K562 (cell line): ENCODE measurements around the gene NPAS3.

ENCODE experiments used
- CC2D1A ChIP-seq: fragments of 450-650 bp; IDR thresholded peaks from 2 replicates; pipeline ENCODE4 v1.6.1; 2017; ENCODE audit warnings: mild to moderate bottlenecking
- CREB1 ChIP-seq, 2 experiments: sonication (generic) in 1 of 2; formaldehyde crosslinking in 1 of 2; IDR thresholded peaks; 2 replicates each; pipeline versions ENCODE4 v1.6.1 to v1.8.0; 2012 to 2022; ENCODE audit warnings: inconsistent platforms in 1 of 2, mild to moderate bottlenecking in 1 of 2, missing genetic modification reagents in 1 of 2, moderate library complexity in 1 of 2
- HDAC2 ChIP-seq: fragments of 450-650 bp; IDR thresholded peaks from 2 replicates; pipeline ENCODE4 v1.6.1; 2016; ENCODE audit warnings: mild to moderate bottlenecking
- KDM1A ChIP-seq, 2 experiments: fragments of 450-650 bp; IDR thresholded peaks; 2 replicates each; pipeline ENCODE4 v1.6.1; 2016; ENCODE audit warnings: mild to moderate bottlenecking in 2 of 2
- NR2F6 ChIP-seq: fragments of 450-650 bp; formaldehyde crosslinking; IDR thresholded peaks from 2 replicates; pipeline ENCODE4 v1.4.0; 2020; ENCODE audit warnings: mild to moderate bottlenecking
- POLR2A ChIP-seq: fragments of 450-650 bp; conservative IDR thresholded peaks from 2 replicates; pipeline ENCODE4 v1.6.1; 2016
- SETDB1 ChIP-seq: IDR thresholded peaks from one replicate; pipeline ENCODE4 v1.6.1; 2012; ENCODE audit warnings: low read length, control low read depth, inconsistent platforms
- SP1 ChIP-seq: sonication (generic); formaldehyde crosslinking; IDR thresholded peaks from 2 replicates; pipeline ENCODE4 v1.8.1; 2022; ENCODE audit warnings: mild to moderate bottlenecking, missing genetic modification reagents
- ZFP36 ChIP-seq: fragments of 150-350 bp; IDR thresholded peaks from 2 replicates; pipeline ENCODE4 v1.6.1; 2018; ENCODE audit warnings: low read length, low read depth; ENCODE audit not compliant: partially characterized antibody
- TF ChIP-seq, protein P1 (sequence below): sonication (generic); formaldehyde crosslinking; IDR thresholded peaks from 2 replicates; pipeline ENCODE4 v1.8.0; 2022; ENCODE audit warnings: mild to moderate bottlenecking, missing genetic modification reagents
- TF ChIP-seq, protein P2 (sequence below), 3 experiments: IDR thresholded peaks in 2 of 3; conservative IDR thresholded peaks in 1 of 3; 2 replicates each; pipeline ENCODE4 v1.5.1; 2011 to 2012; ENCODE audit warnings: low read length in 3 of 3, mild to moderate bottlenecking in 3 of 3, control low read depth in 2 of 3, improper control_type of control experiment in 1 of 3, inconsistent platforms in 1 of 3, low read depth in 1 of 3, mixed read lengths in 1 of 3, moderate library complexity in 1 of 3; ENCODE audit not compliant: insufficient read depth in 2 of 3
- TF ChIP-seq, protein P3 (sequence below), 2 experiments: fragments of 450-650 bp in 1 of 2; IDR thresholded peaks; 2 replicates each; pipeline ENCODE4 v1.6.1; 2011 to 2017; ENCODE audit warnings: low read depth in 2 of 2, antibody characterized with exemption in 1 of 2, borderline replicate concordance in 1 of 2, low read length in 1 of 2, mild to moderate bottlenecking in 1 of 2, mixed read lengths in 1 of 2; ENCODE audit not compliant: control insufficient read depth in 1 of 2

DNA sequence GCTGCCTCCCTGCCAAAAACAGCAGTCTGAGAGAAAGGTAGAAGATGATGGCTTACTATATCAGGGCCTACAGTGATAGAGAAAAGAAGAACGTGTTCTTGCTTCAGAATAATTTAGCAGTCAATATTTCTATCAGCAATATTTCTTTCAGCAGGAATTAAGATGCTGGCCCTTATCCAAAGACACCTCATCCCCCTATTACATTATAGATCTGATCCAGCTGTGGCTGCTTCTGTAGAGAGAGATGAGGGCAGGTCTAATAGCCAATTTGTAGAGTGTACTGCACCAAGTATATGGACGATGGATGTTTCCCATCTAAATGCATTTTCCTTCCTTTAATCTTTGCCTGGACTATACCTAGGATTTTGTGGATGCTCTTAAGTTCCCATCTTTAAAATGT, 451.7 kb downstream of the NPAS3 start:
- no peak for TF ChIP-seq CC2D1A
- TF ChIP-seq CREB1 (IDR thresholded peaks at IDR 0.05) = no peak
- TF ChIP-seq CREB1 (CRISPR knock-in tag; IDR thresholded peaks at IDR 0.05) = no peak
- TF ChIP-seq, protein P1, sequence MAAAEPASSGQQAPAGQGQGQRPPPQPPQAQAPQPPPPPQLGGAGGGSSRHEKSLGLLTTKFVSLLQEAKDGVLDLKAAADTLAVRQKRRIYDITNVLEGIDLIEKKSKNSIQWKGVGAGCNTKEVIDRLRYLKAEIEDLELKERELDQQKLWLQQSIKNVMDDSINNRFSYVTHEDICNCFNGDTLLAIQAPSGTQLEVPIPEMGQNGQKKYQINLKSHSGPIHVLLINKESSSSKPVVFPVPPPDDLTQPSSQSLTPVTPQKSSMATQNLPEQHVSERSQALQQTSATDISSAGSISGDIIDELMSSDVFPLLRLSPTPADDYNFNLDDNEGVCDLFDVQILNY (CRISPR knock-in tag) = no peak
- TF ChIP-seq, protein P2, sequence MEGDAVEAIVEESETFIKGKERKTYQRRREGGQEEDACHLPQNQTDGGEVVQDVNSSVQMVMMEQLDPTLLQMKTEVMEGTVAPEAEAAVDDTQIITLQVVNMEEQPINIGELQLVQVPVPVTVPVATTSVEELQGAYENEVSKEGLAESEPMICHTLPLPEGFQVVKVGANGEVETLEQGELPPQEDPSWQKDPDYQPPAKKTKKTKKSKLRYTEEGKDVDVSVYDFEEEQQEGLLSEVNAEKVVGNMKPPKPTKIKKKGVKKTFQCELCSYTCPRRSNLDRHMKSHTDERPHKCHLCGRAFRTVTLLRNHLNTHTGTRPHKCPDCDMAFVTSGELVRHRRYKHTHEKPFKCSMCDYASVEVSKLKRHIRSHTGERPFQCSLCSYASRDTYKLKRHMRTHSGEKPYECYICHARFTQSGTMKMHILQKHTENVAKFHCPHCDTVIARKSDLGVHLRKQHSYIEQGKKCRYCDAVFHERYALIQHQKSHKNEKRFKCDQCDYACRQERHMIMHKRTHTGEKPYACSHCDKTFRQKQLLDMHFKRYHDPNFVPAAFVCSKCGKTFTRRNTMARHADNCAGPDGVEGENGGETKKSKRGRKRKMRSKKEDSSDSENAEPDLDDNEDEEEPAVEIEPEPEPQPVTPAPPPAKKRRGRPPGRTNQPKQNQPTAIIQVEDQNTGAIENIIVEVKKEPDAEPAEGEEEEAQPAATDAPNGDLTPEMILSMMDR (IDR thresholded peaks at IDR 0.05 in 2 of 3, conservative IDR thresholded peaks at IDR 0.05 in 1 of 3; ENCODE audit: insufficient read depth in 2 of 3, low read depth in 1 of 3, low read length in 3 of 3) = no peak
- TF ChIP-seq NR2F6 (CRISPR knock-in tag) = no peak
- no peak for TF ChIP-seq POLR2A
- no peak for TF ChIP-seq ZFP36
- no peak for TF ChIP-seq HDAC2
- TF ChIP-seq SETDB1 = no peak
- no peak for TF ChIP-seq KDM1A (IDR thresholded peaks at IDR 0.05)
- TF ChIP-seq, protein P3, sequence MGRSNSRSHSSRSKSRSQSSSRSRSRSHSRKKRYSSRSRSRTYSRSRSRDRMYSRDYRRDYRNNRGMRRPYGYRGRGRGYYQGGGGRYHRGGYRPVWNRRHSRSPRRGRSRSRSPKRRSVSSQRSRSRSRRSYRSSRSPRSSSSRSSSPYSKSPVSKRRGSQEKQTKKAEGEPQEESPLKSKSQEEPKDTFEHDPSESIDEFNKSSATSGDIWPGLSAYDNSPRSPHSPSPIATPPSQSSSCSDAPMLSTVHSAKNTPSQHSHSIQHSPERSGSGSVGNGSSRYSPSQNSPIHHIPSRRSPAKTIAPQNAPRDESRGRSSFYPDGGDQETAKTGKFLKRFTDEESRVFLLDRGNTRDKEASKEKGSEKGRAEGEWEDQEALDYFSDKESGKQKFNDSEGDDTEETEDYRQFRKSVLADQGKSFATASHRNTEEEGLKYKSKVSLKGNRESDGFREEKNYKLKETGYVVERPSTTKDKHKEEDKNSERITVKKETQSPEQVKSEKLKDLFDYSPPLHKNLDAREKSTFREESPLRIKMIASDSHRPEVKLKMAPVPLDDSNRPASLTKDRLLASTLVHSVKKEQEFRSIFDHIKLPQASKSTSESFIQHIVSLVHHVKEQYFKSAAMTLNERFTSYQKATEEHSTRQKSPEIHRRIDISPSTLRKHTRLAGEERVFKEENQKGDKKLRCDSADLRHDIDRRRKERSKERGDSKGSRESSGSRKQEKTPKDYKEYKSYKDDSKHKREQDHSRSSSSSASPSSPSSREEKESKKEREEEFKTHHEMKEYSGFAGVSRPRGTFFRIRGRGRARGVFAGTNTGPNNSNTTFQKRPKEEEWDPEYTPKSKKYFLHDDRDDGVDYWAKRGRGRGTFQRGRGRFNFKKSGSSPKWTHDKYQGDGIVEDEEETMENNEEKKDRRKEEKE (IDR thresholded peaks at IDR 0.05; ENCODE audit: borderline replicate concordance in 1 of 2, control insufficient read depth in 1 of 2, low read depth in 2 of 2, low read length in 1 of 2) = no peak
- no peak for TF ChIP-seq SP1 (CRISPR knock-in tag)
